Testis (tissue), 3 donors: ENCODE data around the gene TECTB. TPM values are rescaled to one million over a fixed set of nuclear protein-coding genes. Genes with fewer than 3 reads are reported as not detected.

Experiments used
- DNase-seq: peaks from one replicate; pipeline ENCODE4 v3.0.0-alpha.2; 2019
- H3K27ac ChIP-seq, 2 donors: fragments of 200-600 bp; sonication (generic); one replicate each; pipeline ENCODE4 v1.5.1; 2019
- H3K27me3 ChIP-seq: fragments of 200-600 bp; sonication (generic); one replicate; pipeline ENCODE4 v1.5.1; 2019
- H3K36me3 ChIP-seq: fragments of 200-600 bp; sonication (generic); one replicate; pipeline ENCODE4 v1.5.1; 2017; ENCODE audit warnings: low read depth; ENCODE audit errors: missing control alignments
- H3K4me1 ChIP-seq: fragments of 200-600 bp; sonication (generic); one replicate; pipeline ENCODE4 v1.5.1; 2019
- H3K4me3 ChIP-seq, 2 donors: fragments of 200-600 bp; sonication (generic); one replicate each; pipeline ENCODE4 v1.5.1; 2017 to 2019
- H3K9me3 ChIP-seq: fragments of 200-600 bp; sonication (generic); one replicate; pipeline ENCODE4 v1.5.1; 2017
- CTCF ChIP-seq, 3 experiments: fragments of 450-650 bp in 2 of 3; fragments of 200-600 bp in 1 of 3; sonication (generic) in 1 of 3; IDR thresholded peaks; one replicate each; pipeline ENCODE4 v1.5.1; 2016 to 2019; ENCODE audit warnings: antibody characterized with exemption in 3 of 3, mild to moderate bottlenecking in 2 of 3, moderate library complexity in 1 of 3
- POLR2A ChIP-seq: fragments of 450-650 bp; IDR thresholded peaks from one replicate; pipeline ENCODE4 v1.6.1; 2017; ENCODE audit warnings: antibody characterized with exemption, mild to moderate bottlenecking, moderate library complexity
- WGBS, 2 donors: methylation state at CpG; one replicate each; pipeline ENCODE4 v1.1.5; 2018; 5-methylcytosine and 5-hydroxymethylcytosine counted together
- intact Hi-C: fragments of 100-400 bp; cut with DNase I; formaldehyde crosslinking; loops from one replicate; pipeline ENCODE4 v1.15.1; 2023; ENCODE audit warnings: low total_unique reads
- polyA plus RNA-seq: library from polyadenylated mRNA; stranded (reverse); fragments of 350-450 nt; fragmentation: Illumina TruSeq; extraction: RNeasy Lipid Tissue Mini Kit (QIAGEN cat#74804); gene quantifications from one replicate; pipeline ENCODE4 v1.2.3, GENCODE V29; 2014; ENCODE audit warnings: low read depth, low replicate concordance; ENCODE audit not compliant: insufficient read depth
- total RNA-seq, 2 donors: library from RNA; depleted of rRNA; stranded (reverse); fragments of >200 nt; gene quantifications; one replicate each; pipeline ENCODE4 v1.2.3, GENCODE V29; 2016

Gene TECTB
- total and polyA plus RNA-seq, 3 donors from 2014 or later = 0.06 to 0.17 TPM; not detected in 1

- TF ChIP-seq POLR2A = no peak
- TF ChIP-seq CTCF (IDR thresholded peaks at IDR 0.05) = peak in 2 of 3 experiments; percentile 60 to 64
- no peaks in the 10 kb centered on the region for H3K36me3 ChIP-seq
- no peaks in the 10 kb centered on the region for H3K4me1 ChIP-seq
- intact Hi-C loops = no loop called here
- H3K4me3 ChIP-seq = no peak overlapping the region
- no peak overlapping the region for H3K27ac ChIP-seq
- 44 to 56% methylated on average over 7 of the region's 7 CpGs for WGBS, 2 donors
- peak; percentile 63 for DNase-seq
- H3K9me3 ChIP-seq = no peaks in the 10 kb centered on the region
- no peaks in the 10 kb centered on the region for H3K27me3 ChIP-seq
Observed at GRCh38 chr10:112307358-112308124, 24.3 kb downstream of the TECTB start.

- no peaks in the 10 kb centered on the region for H3K27me3 ChIP-seq
- intact Hi-C loops = no loop called here
- H3K36me3 ChIP-seq = no peaks in the 10 kb centered on the region
- H3K27ac ChIP-seq = no peak overlapping the region
- no peaks in the 10 kb centered on the region for H3K4me1 ChIP-seq
- WGBS, 2 donors = 40 to 60% methylated on average over 3 of the region's 3 CpGs
- no peak for TF ChIP-seq POLR2A
- TF ChIP-seq CTCF (IDR thresholded peaks at IDR 0.05) = no peak
- no peak for DNase-seq
- H3K9me3 ChIP-seq = no peaks in the 10 kb centered on the region
- H3K4me3 ChIP-seq = no peak overlapping the region
Observed at GRCh38 chr10:112308125-112308502, 24.9 kb downstream of the TECTB start.

- no peak for TF ChIP-seq CTCF (IDR thresholded peaks at IDR 0.05)
- no peak for TF ChIP-seq POLR2A
- intact Hi-C loops = no loop called here
- Histone ChIP-seq H3K36me3 (no peaks in the 10 kb centered on the region), H3K4me3 (no peak overlapping the region), H3K4me1 (no peaks in the 10 kb centered on the region), H3K9me3 (no peaks in the 10 kb centered on the region), H3K27me3 (no peaks in the 10 kb centered on the region), H3K27ac (no peak overlapping the region)
- WGBS, 2 donors = 77 to 78% methylated on average over 3 of the region's 3 CpGs
- no peak for DNase-seq
Observed at GRCh38 chr10:112311481-112311880, 28.3 kb downstream of the TECTB start.

- TF ChIP-seq CTCF (IDR thresholded peaks at IDR 0.05) (no peak), POLR2A (no peak)
- no peak for DNase-seq
- H3K36me3 ChIP-seq = no peaks in the 10 kb centered on the region
- intact Hi-C loops = no loop called here
- no peaks in the 10 kb centered on the region for H3K4me1 ChIP-seq
- no peak overlapping the region for H3K4me3 ChIP-seq
- 63 to 75% methylated on average over 1 to 3 of the region's 3 CpGs for WGBS, 2 donors
- H3K9me3 ChIP-seq = no peaks in the 10 kb centered on the region
- H3K27ac ChIP-seq = no peak overlapping the region
- no peaks in the 10 kb centered on the region for H3K27me3 ChIP-seq
Observed at GRCh38 chr10:112313234-112313633, 30.0 kb downstream of the TECTB start.

GRCh38 chr10:112313911-112314310, 30.7 kb downstream of the TECTB start:
- H3K4me1 ChIP-seq = no peaks in the 10 kb centered on the region
- no peak overlapping the region for H3K27ac ChIP-seq
- TF ChIP-seq CTCF (IDR thresholded peaks at IDR 0.05) (no peak), POLR2A (no peak)
- H3K9me3 ChIP-seq = no peaks in the 10 kb centered on the region
- H3K4me3 ChIP-seq = no peak overlapping the region
- WGBS, 2 donors = 70 to 73% methylated on average over 7 of the region's 7 CpGs
- intact Hi-C loops = no loop called here
- H3K27me3 ChIP-seq = no peaks in the 10 kb centered on the region
- H3K36me3 ChIP-seq = no peaks in the 10 kb centered on the region
- DNase-seq = no peak
